HepG2 (cell line): ENCODE measurements around the gene MICAL3. TPM values are rescaled to one million over a fixed set of nuclear protein-coding genes. Genes with fewer than 3 reads are reported as not detected.

Source experiments
- ATAC-seq: fragments of 200-7000 bp; cut with Tn5 transposase; 3 replicates; pipeline ENCODE4 v1.9.1; 2020; ENCODE audit warnings: mild to moderate bottlenecking, moderate library complexity
- BruUV-seq: library from RNA; stranded (reverse); fragments of 400-500 nt; replicated peaks from 2 replicates; lab custom pipeline; 2021; lab: Mats Ljungman, UMichigan
- CTCF ChIA-PET: fragments of 300-600 bp; formaldehyde crosslinking; extraction: SDS; loops from one replicate; lab custom pipeline; 2021; ENCODE audit warnings: low total read pairs, inconsistent platforms, low intra/inter-chr PET ratio; lab: Yijun Ruan, JAX
- POLR2A ChIA-PET: fragments of 350-600 bp; sonication (Branson Sonifier 250); formaldehyde crosslinking; loops from one replicate; lab custom pipeline; 2020; ENCODE audit warnings: antibody characterized with exemption, inconsistent platforms; lab: Yijun Ruan, JAX
- DNase-seq: peaks from one replicate; pipeline ENCODE4 v3.0.0-alpha.2; 2015; ENCODE audit warnings: low spot score
- FAIRE-seq: peaks from 3 replicates; lab custom pipeline; 2011; peaks lifted over from hg19 to GRCh38; lab: Jason Lieb, UNC
- H2AFZ ChIP-seq: one replicate; pipeline ENCODE4 v1.6.1; 2011; ENCODE audit warnings: low read length, inconsistent platforms
- H3K27ac ChIP-seq: fragments of 300-600 bp; 3 replicates; pipeline ENCODE4 v1.8.0; 2011; ENCODE audit warnings: mixed run types, mild to moderate bottlenecking, mixed read lengths, low read length, inconsistent platforms; ENCODE audit not compliant: insufficient read depth; ENCODE audit errors: extremely low read length
- H3K27me3 ChIP-seq, 2 experiments: fragments of 200-600 bp in 1 of 2; 2 replicates in 1 of 2; 3 replicates in 1 of 2; pipeline versions ENCODE4 v1.6.0 to v1.8.0; 2011; ENCODE audit warnings: low read length in 2 of 2, mild to moderate bottlenecking in 2 of 2, moderate library complexity in 2 of 2, inconsistent platforms in 1 of 2; ENCODE audit not compliant: insufficient read depth in 2 of 2, control insufficient read depth in 1 of 2
- H3K36me3 ChIP-seq, 2 experiments: fragments of 200-600 bp in 1 of 2; replicated peaks in 1 of 2; 2 replicates in 1 of 2; 3 replicates in 1 of 2; pipeline versions ENCODE4 v1.5.1 to v1.8.0; 2011; ENCODE audit warnings: low read length in 2 of 2, inconsistent platforms in 1 of 2; ENCODE audit not compliant: insufficient read depth in 2 of 2, control insufficient read depth in 1 of 2
- H3K4me1 ChIP-seq: 2 replicates; pipeline ENCODE4 v1.5.1; 2012; ENCODE audit warnings: low read length, inconsistent platforms; ENCODE audit not compliant: insufficient read depth
- H3K4me2 ChIP-seq: 2 replicates; pipeline ENCODE4 v1.6.0; 2011; ENCODE audit warnings: low read depth, low read length, inconsistent platforms
- H3K4me3 ChIP-seq, 3 experiments: fragments of 200-600 bp in 1 of 3; sonication (generic), shearing (Covaris generic) in 1 of 3; replicated peaks in 1 of 3; 2 replicates each; pipeline ENCODE4 v1.5.1; 2011 to 2016; ENCODE audit warnings: low read length in 3 of 3, inconsistent platforms in 2 of 3, low read depth in 2 of 3, mild to moderate bottlenecking in 2 of 3, control low read depth in 1 of 3, mixed read lengths in 1 of 3; ENCODE audit not compliant: insufficient read depth in 1 of 3
- H3K79me2 ChIP-seq: one replicate; pipeline ENCODE4 v1.6.1; 2011; ENCODE audit warnings: low read length, inconsistent platforms; ENCODE audit not compliant: insufficient read depth
- H3K9ac ChIP-seq: 2 replicates; pipeline ENCODE4 v1.6.0; 2011; ENCODE audit warnings: mild to moderate bottlenecking, low read depth, low read length, inconsistent platforms; ENCODE audit not compliant: insufficient read depth
- H3K9me3 ChIP-seq: 2 replicates; pipeline ENCODE4 v1.5.1; 2012; ENCODE audit warnings: mild to moderate bottlenecking, low read length
- H4K20me1 ChIP-seq: 2 replicates; pipeline ENCODE4 v1.6.0; 2011; ENCODE audit warnings: inconsistent platforms, mild to moderate bottlenecking, low read length, moderate library complexity; ENCODE audit not compliant: insufficient read depth
- HOXA7 ChIP-seq: sonication (generic); formaldehyde crosslinking; IDR thresholded peaks from 2 replicates; pipeline ENCODE4 v1.8.1; 2022; ENCODE audit warnings: mild to moderate bottlenecking, missing genetic modification reagents, moderate library complexity
- JDP2 ChIP-seq: sonication (generic); formaldehyde crosslinking; IDR thresholded peaks from 2 replicates; pipeline ENCODE4 v1.8.1; 2022; ENCODE audit warnings: missing genetic modification reagents, borderline replicate concordance
- KMT2A ChIP-seq: sonication (generic); formaldehyde crosslinking; IDR thresholded peaks from 2 replicates; pipeline ENCODE4 v1.4.0; 2020; ENCODE audit warnings: missing genetic modification reagents
- MED1 ChIP-seq: sonication (generic); formaldehyde crosslinking; IDR thresholded peaks from 2 replicates; pipeline ENCODE4 v1.4.0; 2020; ENCODE audit warnings: missing genetic modification reagents
- NFKB2 ChIP-seq: sonication (generic); formaldehyde crosslinking; IDR thresholded peaks from 2 replicates; pipeline ENCODE4 v1.4.0; 2020; ENCODE audit warnings: missing genetic modification reagents, borderline replicate concordance
- NR2C2 ChIP-seq: sonication (generic); formaldehyde crosslinking; IDR thresholded peaks from 2 replicates; pipeline ENCODE4 v1.4.0; 2020; ENCODE audit warnings: missing genetic modification reagents, mild to moderate bottlenecking, moderate library complexity, borderline replicate concordance
- RFX1 ChIP-seq: fragments of 450-650 bp; IDR thresholded peaks from 2 replicates; pipeline ENCODE4 v1.6.1; 2017
- SIN3B ChIP-seq: fragments of 150-350 bp; IDR thresholded peaks from 2 replicates; pipeline ENCODE4 v1.6.1; 2014; ENCODE audit warnings: low read length
- SOX13 ChIP-seq, 3 experiments: fragments of 450-650 bp in 1 of 3; sonication (generic) in 1 of 3; formaldehyde crosslinking in 1 of 3; IDR thresholded peaks in 2 of 3; conservative IDR thresholded peaks in 1 of 3; 2 replicates each; pipeline versions ENCODE4 v1.5.0 to v1.6.1; 2016 to 2020; ENCODE audit warnings: antibody characterized with exemption in 1 of 3, mild to moderate bottlenecking in 1 of 3, missing compliant biosample characterization in 1 of 3, missing genetic modification reagents in 1 of 3, moderate library complexity in 1 of 3
- U2AF1 ChIP-seq: fragments of 200-400 bp; formaldehyde crosslinking; optimal IDR thresholded peaks from 2 replicates; pipeline ENCODE3; 2017; ENCODE audit warnings: mild to moderate bottlenecking, low read depth, low read length
- ZFP1 ChIP-seq: IDR thresholded peaks from 2 replicates; pipeline ENCODE4 v1.6.1; 2016
- ZNF34 ChIP-seq: sonication (generic); formaldehyde crosslinking; IDR thresholded peaks from 2 replicates; pipeline ENCODE4 v1.4.0; 2020; ENCODE audit warnings: mild to moderate bottlenecking, missing genetic modification reagents, borderline replicate concordance
- ZNF556 ChIP-seq: sonication (generic); formaldehyde crosslinking; IDR thresholded peaks from 2 replicates; pipeline ENCODE4 v1.4.0; 2020; ENCODE audit warnings: mild to moderate bottlenecking, missing genetic modification reagents, borderline replicate concordance
- ZNF598 ChIP-seq: sonication (generic); formaldehyde crosslinking; IDR thresholded peaks from 2 replicates; pipeline ENCODE4 v1.5.1; 2020; ENCODE audit warnings: mild to moderate bottlenecking, missing genetic modification reagents, borderline replicate concordance
- ZNF709 ChIP-seq: sonication (generic); formaldehyde crosslinking; IDR thresholded peaks from 2 replicates; pipeline ENCODE4 v1.5.0; 2020; ENCODE audit warnings: mild to moderate bottlenecking, missing genetic modification reagents
- WGBS: methylation state at CpG from one replicate; pipeline ENCODE4 v1.1.6; 2017; ENCODE audit warnings: low lambda C conversion rate; 5-methylcytosine and 5-hydroxymethylcytosine counted together
- in situ Hi-C: cut with HindIII; loops from 2 replicates; pipeline ENCODE4 v1.10.0; 2017; ENCODE audit warnings: low pct_unique_long_range_greater_than_20kb; ENCODE audit not compliant: extremely low pct_ligation_motif_present
- intact Hi-C: fragments of 100-400 bp; cut with micrococcal nuclease; formaldehyde crosslinking; loops from one replicate; pipeline ENCODE4 v1.10.0; 2022; ENCODE audit not compliant: unreplicated experiment
- polyA plus RNA-seq, 8 experiments: library from polyadenylated mRNA; depleted of rRNA in 3 of 8; stranded (reverse) in 7 of 8; unstranded in 1 of 8; fragments of >200 nt; fragmentation: Illumina TruSeq in 4 of 8; extraction: Trizol in 4 of 8; gene quantifications; 2 replicates each; pipeline versions ENCODE4 v1.2.1 to v1.2.3, GENCODE V29; 2011 to 2016; ENCODE audit warnings: low read depth in 4 of 8, missing spikeins in 1 of 8, mixed read lengths in 1 of 8; ENCODE audit not compliant: insufficient read depth in 1 of 8
- total RNA-seq, 5 experiments: library from RNA; depleted of rRNA; stranded (reverse); fragments of >200 nt; fragmentation: Illumina TruSeq; extraction: Trizol; gene quantifications; 2 replicates each; pipeline ENCODE4 v1.2.3, GENCODE V29; 2016; ENCODE audit warnings: low read depth in 1 of 5
- TF ChIP-seq, protein P1 (sequence below): sonication (generic); formaldehyde crosslinking; IDR thresholded peaks from 2 replicates; pipeline ENCODE4 v1.9.0; 2022; ENCODE audit warnings: missing genetic modification reagents, mild to moderate bottlenecking, borderline replicate concordance

Gene MICAL3
- total and polyA plus RNA-seq, 2 of the 13 experiments (the other 11 are each of a cell fraction or from before 2014, with no cell fraction given), result 5.3 to 12.5 TPM

DNA sequence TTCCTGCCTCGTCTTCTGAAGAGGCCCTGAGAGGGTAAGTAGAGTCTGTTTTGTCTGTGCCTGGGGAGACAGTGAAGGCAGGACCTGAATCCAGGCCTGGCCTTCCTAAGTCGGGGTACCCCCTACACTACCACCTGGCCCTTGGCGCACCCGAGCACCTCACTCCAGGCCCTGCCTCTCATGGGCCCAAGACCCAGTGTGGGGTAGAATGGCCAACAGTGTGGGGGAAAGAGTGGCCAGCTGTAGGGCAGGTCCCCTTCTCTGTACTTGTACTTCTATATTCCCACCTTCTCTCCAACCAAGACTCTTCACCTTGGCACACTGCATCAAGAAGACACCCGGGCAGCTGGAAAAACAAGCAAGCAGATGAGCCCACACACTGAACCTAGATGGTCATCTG, 227.7 kb downstream of the MICAL3 start:
- no peak overlapping the region for H3K4me3 ChIP-seq
- no peak overlapping the region for H3K4me2 ChIP-seq
- POLR2A ChIA-PET, result no interaction called here
- no peaks in the 10 kb centered on the region; a peak in 1 of 5 replicates for H3K36me3 ChIP-seq
- H2AFZ ChIP-seq, result no peak overlapping the region
- 100% methylated on average over 4 of the region's 5 CpGs for WGBS
- H3K4me1 ChIP-seq, result peaks cover 20% of the 10 kb centered on the region
- no TSS peak for BruUV-seq
- CTCF ChIA-PET, result no interaction called here
- in situ Hi-C loops, result no loop called here
- FAIRE-seq (no peak), DNase-seq (no peak), ATAC-seq (no peak)
- TF ChIP-seq ZNF598 (no peak), KMT2A (CRISPR knock-in tag) (no peak), MED1 (no peak), HOXA7 (no peak), SIN3B (no peak), ZFP1 (CRISPR knock-in tag) (no peak), JDP2 (no peak), SOX13 (IDR thresholded peaks at IDR 0.05) (no peak), SOX13 (CRISPR knock-in tag; conservative IDR thresholded peaks at IDR 0.05 in 1 of 2, IDR thresholded peaks at IDR 0.05 in 1 of 2) (no peak), NFKB2 (no peak), ZNF34 (CRISPR knock-in tag) (no peak), RFX1 (no peak), ZNF709 (no peak), NR2C2 (CRISPR knock-in tag) (no peak), U2AF1 (no peak), ZNF556 (no peak)
- TF ChIP-seq, protein P1, sequence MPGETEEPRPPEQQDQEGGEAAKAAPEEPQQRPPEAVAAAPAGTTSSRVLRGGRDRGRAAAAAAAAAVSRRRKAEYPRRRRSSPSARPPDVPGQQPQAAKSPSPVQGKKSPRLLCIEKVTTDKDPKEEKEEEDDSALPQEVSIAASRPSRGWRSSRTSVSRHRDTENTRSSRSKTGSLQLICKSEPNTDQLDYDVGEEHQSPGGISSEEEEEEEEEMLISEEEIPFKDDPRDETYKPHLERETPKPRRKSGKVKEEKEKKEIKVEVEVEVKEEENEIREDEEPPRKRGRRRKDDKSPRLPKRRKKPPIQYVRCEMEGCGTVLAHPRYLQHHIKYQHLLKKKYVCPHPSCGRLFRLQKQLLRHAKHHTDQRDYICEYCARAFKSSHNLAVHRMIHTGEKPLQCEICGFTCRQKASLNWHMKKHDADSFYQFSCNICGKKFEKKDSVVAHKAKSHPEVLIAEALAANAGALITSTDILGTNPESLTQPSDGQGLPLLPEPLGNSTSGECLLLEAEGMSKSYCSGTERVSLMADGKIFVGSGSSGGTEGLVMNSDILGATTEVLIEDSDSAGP, result no peak
- H4K20me1 ChIP-seq, result no peaks in the 10 kb centered on the region
- no peaks in the 10 kb centered on the region for H3K79me2 ChIP-seq
- no peaks in the 10 kb centered on the region; a peak in 1 of 5 replicates for H3K27me3 ChIP-seq
- H3K9ac ChIP-seq, result no peak overlapping the region
- intact Hi-C loops, result no loop called here
- H3K9me3 ChIP-seq, result no peaks in the 10 kb centered on the region
- no peak overlapping the region for H3K27ac ChIP-seq
